UCSD-AML1 (cell line): Measurements from ENCODE around the gene TUSC7.

ENCODE experiments used
- DNase-seq: peaks from one replicate; lab custom pipeline; 2025; ENCODE audit not compliant: unreplicated experiment; lab: John Stamatoyannopoulos, UW

TUSC7 gene

GRCh38 chr3:116709479-116709878 lies at the start of gene TUSC7:
TSS of gene TUSC7 (plus strand) at chr3:116709779.
- no peak for DNase-seq

DNA sequence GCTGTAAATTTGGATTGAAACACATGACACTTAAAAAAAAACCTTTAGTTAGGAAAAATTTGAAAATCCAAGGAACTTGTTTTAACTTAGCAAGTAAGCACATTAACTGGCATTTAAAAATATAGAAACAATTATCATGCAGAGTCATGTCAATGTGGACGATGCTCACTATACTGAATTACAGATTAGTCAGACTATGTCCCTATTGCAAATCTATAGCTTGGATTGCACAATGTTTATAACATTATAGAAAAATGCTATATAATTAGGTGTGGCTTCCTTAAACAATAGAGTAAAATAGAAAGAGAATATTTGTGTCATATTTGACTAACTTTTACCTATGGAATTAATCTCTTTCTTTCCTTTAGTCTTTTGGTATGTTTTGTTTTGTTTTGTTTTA lies 48.4 kb upstream of the TUSC7 start:
- no peak for DNase-seq

- no peak for DNase-seq
Observed at GRCh38 chr3:116663161-116664110, 46.1 kb upstream of the TUSC7 start.

GRCh38 chr3:116667324-116667723 lies 42.3 kb upstream of the TUSC7 start:
- DNase-seq, result no peak

DNA sequence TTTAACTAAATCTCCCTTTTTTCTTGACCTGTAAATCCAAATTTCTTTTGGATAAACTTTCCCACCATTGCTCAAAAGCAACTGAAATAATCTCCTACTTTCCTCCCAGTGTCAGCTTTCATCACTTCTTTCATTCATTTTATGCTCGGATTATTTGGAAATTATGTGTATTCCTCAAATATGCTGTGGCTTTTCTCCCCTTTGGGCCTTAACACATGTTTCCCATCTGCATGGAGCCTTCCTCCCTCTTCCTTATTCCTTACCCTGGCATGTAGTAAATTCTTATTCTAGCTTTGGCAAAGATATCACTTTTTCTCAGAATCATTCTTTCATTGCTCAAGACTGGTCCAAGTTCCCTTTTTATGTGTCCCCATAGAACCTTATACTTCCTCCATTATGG lies 41.8 kb upstream of the TUSC7 start:
- no peak for DNase-seq

GRCh38 chr3:116669576-116669975 lies 40.0 kb upstream of the TUSC7 start:
- DNase-seq, result no peak

GRCh38 chr3:116671151-116671550 lies 38.4 kb upstream of the TUSC7 start:
- no peak for DNase-seq

DNA sequence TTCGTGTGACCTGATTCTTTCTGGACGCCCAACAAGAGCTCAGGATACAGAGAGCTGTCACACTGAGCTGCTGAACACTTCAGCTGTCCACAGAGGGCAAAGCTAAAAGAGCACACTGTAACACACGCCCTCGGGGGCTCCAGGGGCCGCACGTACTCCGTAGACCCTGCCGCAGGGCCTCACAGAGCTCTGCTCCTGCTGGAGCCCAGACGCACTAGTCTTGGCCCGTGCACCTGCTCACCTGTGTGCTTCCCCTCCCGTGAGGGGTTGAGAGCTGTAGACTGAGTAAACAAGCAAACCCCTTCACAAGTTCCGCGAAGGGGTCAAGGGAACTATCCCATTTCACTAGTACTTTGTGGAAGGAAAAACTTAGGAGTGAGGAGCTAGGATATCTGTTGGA lies 30.7 kb upstream of the TUSC7 start:
- DNase-seq, result no peak

DNA sequence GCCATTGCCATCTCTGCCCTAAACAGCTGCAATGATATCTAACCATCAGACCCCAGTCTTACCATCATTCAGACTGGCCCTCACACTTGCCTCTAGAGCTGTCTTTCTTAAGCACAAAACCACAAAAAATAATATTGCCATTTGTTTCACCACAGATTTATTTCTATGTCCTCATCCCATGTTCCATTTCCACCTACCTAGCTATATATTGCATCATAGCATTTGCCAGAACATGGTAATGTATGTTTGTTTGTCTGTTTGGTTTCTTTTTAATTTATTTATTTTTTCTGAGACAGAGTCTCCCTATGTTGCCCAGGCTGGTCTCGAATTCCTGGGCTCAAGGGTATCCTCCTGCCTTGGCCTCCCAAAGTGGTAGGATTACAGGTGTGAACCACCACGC lies 18.5 kb upstream of the TUSC7 start:
- no peak for DNase-seq

GRCh38 chr3:116701070-116701469 lies 8.5 kb upstream of the TUSC7 start:
- DNase-seq, result no peak

GRCh38 chr3:116702334-116702733 lies 7.2 kb upstream of the TUSC7 start:
- DNase-seq, result no peak

DNA sequence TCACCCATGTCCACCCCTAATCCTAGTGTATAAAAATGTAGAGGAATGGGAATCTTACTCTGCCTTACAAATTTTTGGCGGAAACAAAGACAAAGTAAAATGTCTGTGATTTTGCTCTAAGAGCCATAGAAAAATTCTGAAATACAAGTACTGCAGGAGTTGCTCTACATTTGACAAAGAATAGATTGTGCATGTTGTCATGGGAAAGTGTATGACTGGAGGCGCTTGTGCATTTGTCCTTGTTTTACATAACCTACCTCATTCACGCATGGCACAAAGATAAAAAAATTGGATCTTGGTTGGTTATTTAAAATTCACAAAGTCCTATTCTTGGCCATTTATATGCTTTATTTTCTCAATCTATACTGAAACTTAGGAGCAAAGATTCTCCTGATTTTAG lies 2.0 kb upstream of the TUSC7 start:
- no peak for DNase-seq

DNA sequence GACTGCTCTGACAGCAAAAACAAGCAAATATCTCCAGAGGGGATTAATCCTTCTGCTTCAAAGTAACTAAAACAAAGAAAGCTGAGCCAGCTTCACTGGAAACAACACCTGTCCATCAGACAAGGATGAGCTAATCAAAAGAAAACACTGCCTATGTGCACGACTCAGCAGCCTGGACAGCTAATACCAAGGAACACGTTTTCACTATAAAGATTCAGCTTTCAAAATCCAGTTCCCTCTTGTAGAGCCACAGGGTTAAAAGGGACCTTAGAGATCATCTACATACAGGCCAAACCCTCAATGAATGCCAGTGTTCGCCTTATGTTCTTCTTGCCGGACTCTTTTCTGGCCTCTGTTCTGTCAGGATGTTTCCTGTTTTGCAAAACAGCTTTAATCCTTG lies 6.9 kb downstream of the TUSC7 start:
- no peak for DNase-seq

- no peak for DNase-seq
Observed at GRCh38 chr3:116717566-116717965, 8.0 kb downstream of the TUSC7 start.

GRCh38 chr3:116728454-116728853 lies 18.9 kb downstream of the TUSC7 start:
- no peak for DNase-seq

DNA sequence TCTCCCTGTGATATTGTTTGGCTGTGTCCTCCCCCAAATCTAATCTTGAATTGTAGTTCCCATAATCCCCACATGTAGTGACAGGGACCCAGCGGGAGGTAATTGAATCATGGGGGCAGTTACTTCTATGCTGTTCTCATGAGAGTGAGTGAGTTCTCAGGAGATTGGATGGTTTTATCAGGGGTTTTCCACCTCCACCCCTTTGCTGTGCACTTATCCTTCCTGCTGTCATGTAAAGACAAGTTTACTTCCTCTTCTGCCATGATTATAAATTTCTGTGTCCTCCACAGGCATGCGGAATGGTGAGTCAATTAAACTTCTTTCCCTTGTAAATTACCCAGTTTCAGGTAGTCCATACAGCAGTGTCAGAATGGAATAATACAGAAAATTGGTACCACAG lies 24.7 kb downstream of the TUSC7 start:
- DNase-seq, result no peak

- DNase-seq, result no peak
Observed at GRCh38 chr3:116739678-116740077, 30.1 kb downstream of the TUSC7 start.

DNA sequence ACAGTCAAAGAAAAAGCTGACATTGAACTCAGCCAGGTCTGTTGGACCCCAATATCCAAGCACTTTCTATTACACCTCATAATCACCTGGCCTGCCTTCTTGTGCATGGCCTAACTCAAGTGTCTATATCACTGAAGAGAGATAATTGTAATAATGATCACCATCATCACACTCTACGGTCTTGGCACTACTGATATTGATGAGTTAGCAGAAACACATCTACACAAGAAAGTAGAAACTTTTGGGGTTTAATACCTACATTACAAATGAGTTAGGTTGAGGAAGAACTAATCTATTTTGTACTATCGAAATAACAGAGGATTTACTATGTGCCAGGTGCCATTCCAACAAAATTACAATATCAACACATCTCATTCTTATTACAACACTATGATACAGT lies 30.7 kb downstream of the TUSC7 start:
- no peak for DNase-seq

DNA sequence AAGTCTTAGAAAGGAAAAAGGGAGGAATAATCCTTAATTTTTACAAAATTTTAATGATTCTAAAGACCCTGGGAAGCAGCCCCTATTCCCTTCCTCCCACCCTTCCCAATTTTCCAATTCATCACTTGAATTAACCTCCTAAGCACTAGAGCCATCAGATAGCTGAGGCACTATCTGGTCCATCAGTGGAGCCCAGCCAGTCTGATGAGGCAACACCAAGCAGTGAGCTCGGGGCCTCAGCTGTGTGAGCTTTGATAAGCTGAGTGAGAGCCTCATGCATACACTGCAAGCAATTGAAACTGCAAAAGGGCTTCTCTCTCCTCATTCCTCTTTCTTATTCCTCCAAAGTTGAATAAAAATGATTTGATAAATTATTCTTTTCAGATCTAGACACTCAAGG lies 31.9 kb downstream of the TUSC7 start:
- DNase-seq, result peak; percentile 3

DNA sequence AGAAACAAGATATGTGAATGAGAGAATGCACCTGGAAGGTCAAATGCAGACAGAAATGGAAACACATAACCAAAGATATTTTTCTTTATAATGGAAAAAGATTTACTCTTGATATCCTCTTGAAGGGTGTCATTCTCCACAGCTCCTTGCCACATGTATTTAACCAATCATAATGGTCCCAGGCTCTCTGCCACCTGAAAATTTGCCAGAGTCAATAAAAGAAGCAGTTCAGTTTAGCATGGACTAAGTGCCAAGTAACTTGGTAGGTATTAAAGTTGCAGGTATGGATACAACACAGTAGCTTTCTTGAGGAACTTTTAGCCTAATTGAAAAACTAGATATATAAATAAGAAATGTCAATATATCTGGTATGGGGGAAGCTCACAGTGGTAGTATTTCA lies 33.5 kb downstream of the TUSC7 start:
- DNase-seq, result no peak

DNA sequence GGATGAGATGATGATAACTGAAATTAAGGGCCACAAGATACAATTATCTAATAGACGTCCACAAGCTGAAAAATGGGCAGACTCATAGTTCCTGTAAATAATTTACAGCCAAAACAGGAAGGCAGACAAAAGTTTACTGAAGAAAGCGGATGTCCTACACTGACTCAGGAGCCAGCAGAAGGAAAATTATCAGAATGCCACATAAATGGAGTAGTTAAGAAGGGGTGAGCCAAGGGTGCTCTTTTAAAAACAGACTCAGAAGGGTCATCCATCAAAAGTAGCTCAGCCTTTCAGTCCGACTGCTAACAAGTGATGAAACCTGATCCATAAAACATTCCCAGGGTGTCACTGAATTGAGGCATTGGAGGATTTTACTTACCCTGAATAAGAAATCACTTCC lies 39.8 kb downstream of the TUSC7 start:
- no peak for DNase-seq

DNA sequence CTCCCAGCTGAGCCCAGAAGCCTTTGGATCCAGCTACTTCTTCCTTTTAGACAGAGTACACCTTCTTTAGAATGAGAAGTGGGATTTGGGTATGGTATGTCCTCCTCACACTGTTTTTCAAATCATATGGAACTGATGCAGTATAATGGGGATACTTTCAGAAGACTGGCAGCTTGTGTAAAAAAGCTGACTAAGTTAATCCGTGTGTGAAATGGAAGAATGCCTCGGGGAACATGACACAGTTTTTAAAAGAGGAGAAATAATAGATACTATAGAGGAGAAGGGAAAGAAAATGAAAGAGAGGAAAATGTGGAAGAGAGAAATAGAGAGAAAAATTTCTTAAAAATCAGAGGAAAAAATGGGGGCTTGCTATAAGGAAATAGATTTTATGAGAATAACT lies 47.7 kb downstream of the TUSC7 start:
- DNase-seq, result no peak

DNA sequence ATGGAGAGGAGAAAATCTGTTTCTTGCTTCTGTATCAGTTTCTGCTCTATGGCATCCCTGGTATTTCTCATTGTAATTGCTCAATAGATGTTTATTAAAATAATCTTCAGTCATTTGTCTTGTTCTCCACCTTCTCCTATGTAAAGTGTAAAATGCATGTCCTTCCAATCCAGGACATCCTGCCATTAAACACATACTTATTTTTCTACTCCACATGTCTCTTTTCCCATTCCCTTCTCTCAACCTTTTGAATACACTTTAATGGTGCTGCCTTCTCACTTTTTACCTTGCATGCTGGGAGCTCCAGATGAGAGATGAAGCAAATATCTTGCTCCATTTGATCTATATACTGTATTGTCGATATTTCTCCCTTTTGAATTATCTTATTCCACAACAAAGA lies 49.7 kb downstream of the TUSC7 start:
- no peak for DNase-seq
